Activated CD4-positive, alpha-beta T cell treated with anti-CD3 and anti-CD28 coated beads, Interleukin-2, amount 50 U/mL, for 48 hours (primary cell): ENCODE measurements around the gene SLC7A4.
"Not testable (repeated sequence)": the region's sequence is repeated elsewhere in the genome, so short reads cannot be mapped to it uniquely, and the experiment has no call there.

Experiments
- DNase-seq, 2 experiments: peaks; one replicate each; pipeline ENCODE4 v3.0.0-alpha.2; 2020

The SLC7A4 gene

DNA sequence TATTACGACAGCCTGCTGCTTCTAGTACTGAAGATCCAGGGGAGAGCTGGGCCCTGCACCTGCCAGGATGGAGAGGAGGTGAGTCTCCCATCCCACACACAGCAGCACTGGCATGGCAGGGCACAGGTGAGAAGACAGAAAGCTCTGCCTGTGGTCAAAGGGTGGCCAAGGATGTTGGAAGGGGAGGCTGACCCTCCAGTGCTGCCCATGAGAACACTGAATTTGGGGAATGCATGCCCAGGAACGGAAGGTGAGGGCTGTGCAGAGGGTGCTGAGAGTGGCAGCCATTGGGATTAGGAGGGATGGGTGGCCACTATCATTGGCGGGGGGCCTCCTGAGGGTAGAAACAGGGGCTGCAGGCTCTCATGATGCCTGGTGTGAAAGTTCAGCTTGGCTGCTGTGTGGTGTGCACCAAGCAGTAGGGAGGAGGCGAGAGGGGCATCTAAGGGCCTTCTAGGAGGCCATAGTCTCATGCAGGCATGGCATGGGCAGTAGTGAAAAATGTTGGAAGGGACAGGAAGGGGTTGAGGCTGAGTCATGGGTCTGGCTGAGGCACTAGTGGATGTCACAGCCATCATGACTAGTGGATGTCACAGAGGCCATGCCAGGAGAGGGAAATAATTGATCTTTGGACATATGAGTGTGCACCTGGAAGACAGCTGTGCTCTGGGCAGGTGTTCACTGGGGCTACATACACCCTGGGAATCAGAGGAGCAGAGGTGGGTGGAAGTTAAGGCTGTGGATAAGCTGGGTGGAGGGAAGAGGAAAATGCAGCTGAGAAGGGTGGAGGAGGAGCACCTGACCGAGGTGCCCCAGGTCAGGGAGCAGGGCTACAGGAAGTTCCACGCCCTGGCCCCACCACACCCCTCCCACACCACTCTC is 10.9 kb upstream of the SLC7A4 start:
- DNase-seq: no peak

DNA sequence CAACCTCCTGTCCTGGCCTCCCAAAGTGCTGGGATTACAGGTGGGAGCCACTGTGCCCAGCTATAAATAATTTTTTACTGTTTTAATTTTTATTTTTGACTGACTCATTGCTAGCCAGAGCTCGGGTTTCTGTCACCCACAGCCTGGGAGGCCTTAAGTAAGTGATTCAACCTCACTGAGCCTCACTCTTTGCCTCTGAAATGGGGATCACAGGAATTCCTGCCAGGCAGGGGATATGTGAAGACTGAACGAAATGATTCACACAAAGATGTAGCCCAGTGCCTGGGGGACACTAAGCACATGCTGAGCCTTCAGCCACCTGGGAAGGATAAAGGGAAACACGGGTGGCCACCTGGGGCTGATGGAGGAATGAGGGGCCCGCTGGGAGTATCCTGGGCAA is 9.6 kb upstream of the SLC7A4 start:
- DNase-seq: no peak

DNA sequence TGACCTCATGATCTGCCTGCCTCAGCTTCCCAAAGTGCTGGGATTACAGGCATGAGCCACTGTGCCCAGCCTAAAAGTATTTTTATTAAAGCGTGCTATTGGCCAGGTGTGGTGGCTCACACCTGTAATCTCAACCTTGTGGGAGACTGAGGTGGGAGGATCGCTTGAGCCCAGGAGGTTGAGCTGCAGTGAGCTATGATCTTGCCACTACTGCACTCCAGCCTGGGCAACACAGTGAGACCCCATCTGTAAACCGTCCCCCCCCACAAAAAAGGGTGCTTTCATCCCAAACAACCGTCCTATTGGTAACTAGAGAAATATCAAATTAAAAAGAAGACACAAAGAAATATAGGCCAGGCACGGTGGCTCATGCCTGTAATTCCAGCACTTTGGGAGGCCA is 6.8 kb upstream of the SLC7A4 start:
- DNase-seq: not testable (repeated sequence)

GRCh38 chr22:21038405-21038804 is 6.0 kb upstream of the SLC7A4 start:
- DNase-seq: no peak

DNA sequence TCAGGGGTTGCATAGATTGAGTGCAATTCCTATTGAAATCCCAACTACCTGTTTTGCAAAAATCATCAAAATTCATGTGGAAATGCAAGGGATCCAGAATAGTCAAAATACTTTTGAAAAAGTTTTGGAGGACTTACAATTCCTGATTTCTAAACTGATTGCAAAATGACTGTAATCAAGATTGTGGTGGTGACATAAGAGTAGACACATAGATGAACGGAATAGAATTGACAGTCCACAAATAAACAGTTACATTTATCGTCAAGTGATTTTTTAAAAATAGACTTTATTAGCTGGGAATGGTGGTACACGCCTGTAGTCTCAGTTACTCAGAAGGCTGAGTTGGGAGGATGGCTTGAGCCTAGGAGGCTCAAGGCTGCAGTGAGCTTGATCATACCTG is 2.6 kb upstream of the SLC7A4 start:
- no peak for DNase-seq

- no peak for DNase-seq
These were observed 1.5 kb upstream of the SLC7A4 start for GRCh38 chr22:21033895-21034294.

GRCh38 chr22:21032868-21033688 is 717 bp upstream of the SLC7A4 start:
- DNase-seq: no peak

DNA sequence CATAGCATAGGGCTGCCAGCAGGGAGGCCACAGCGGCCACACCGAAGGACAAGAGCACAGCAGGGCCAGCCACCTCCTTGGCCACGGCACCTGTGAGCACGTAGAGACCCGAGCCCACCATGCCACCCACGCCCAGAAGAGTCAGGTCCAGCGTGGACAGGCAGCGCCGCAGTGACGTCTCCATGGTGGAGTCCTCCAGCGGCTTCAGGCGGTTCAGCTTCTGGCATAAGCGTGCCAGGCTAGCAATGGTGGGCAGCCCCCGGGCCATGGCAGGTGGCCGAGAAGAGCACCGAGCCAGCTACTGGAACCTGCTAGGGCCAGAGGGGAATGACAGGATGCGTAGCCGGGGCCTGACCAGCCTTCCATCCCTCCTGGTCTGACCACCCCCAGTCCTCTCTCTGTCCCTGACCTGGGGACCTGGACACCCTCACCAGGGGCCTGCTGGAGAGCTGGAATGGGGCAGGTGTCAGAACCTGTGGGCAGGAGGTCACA is 770 bp downstream of the SLC7A4 start:
- no peak for DNase-seq

DNA sequence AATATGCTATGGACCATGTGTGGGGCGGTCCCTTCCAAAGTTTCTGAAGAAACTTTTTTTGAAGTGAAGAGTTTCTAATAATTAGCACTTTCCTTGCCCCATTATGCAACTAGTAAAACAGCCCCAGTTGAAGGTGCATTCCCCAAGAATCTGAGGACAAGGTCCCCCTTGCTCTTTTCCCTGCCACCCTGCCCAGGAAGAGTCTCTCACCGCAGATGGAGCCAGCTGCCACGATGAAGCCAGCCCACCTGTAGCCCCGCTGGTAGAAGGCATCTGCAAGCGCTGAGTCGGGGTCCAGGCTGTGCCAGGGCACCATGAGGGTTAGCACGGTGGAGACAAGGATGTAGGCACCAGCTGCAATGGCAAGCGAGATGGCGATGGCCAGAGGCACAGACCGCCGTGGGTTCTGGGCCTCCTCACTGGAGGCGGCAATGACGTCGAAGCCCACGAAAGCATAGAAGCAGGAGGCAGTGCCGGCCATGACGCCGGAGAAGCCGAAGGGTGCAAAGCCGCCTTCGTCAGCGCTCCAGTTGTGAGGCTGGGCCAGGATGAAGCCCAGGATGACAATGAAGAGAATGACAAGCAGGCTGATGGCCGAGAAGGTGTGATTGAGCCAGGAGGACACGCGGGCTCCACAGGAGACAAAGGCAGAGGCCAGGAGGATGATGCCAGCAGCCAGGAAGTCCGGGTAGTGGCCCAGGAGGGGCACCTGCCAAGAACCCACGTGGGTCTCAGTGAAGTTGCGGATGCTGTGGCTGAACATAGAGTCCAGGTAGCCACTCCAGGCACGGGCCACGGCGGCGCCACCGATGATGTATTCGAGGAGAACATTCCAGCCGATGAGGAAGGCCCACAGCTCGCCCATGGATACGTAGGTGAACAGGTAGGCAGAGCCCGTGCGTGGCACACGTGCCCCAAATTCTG is 1.5 kb downstream of the SLC7A4 start:
- no peak for DNase-seq

- no peak for DNase-seq
These were observed 2.3 kb downstream of the SLC7A4 start for GRCh38 chr22:21030032-21030431.

- no peak for DNase-seq
These were observed 2.8 kb downstream of the SLC7A4 start for GRCh38 chr22:21029486-21030025.

GRCh38 chr22:21028277-21029251 is 3.8 kb downstream of the SLC7A4 start:
- no peak for DNase-seq

GRCh38 chr22:21026783-21027692 is 5.3 kb downstream of the SLC7A4 start:
- no peak for DNase-seq

GRCh38 chr22:21025763-21026755 is 6.3 kb downstream of the SLC7A4 start:
- no peak for DNase-seq

DNA sequence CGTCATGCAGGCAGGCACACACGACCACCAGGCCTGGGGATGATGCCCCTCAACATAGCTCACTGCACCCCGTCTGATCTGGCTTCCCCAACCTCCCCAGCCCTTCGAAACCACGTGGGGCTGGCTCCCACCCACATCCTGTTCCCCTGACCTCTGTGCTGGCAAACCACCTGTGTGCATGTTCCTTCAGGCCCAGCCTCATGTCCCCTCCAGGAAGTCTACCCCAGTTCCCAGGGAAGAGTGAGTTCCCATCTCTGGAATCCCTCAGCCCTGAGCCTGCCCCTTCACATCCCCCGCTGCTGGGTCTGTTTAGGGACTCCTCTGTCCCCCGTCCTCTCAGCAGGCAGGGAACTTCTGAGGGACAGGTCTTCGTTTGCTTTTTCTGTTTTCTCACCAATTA is 7.1 kb downstream of the SLC7A4 start:
- DNase-seq: no peak

DNA sequence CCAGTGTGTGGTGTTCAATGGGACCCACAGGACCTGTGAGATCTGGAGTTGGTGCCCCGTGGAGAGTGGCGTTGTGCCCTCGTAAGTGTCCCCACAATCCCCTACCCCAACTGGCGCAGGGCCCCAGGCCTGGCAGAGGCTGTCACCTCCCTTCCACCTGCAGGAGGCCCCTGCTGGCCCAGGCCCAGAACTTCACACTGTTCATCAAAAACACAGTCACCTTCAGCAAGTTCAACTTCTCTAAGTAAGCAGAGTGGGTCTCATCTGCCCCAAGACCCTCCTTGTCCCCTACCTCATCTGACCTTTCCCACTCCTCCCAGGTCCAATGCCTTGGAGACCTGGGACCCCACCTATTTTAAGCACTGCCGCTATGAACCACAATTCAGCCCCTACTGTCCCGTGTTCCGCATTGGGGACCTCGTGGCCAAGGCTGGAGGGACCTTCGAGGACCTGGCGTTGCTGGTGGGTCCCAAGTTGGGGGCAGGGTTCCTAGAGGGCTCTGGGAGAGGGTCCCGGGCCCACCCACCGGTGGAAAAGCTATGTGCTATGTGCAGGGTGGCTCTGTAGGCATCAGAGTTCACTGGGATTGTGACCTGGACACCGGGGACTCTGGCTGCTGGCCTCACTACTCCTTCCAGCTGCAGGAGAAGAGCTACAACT is 9.3 kb downstream of the SLC7A4 start:
- DNase-seq: no peak

DNA sequence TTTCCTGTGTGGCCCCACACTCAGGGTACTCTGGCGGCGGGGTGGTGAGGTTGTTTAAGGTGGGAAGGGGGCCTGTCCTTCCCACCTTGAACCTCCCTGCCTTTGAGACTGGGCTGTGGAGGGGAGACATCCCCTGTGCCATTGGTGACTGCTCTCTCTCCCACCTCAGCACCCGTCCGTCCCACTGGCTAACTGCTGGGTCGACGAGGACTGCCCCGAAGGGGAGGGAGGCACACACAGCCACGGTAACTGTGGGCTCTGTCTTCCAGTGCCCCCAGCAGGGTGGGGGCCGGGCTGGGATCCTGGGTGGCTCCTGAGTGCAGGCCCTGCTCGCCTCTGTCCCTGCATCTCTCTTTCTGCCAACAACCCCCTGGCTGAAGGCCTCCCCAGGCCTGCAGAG is 9.9 kb downstream of the SLC7A4 start:
- no peak for DNase-seq

- no peak for DNase-seq
These were observed 11.4 kb downstream of the SLC7A4 start for GRCh38 chr22:21020802-21021429.
